ENCODE data around the gene STK10. TPM values are rescaled to one million over a fixed set of nuclear protein-coding genes. Genes with fewer than 3 reads are reported as not detected.

Gene STK10
- total and polyA plus RNA-seq, 2 of the 8 experiments (the other 6 are each of a cell fraction or from before 2014, with no cell fraction given) = 10.5 to 21.4 TPM

DNA sequence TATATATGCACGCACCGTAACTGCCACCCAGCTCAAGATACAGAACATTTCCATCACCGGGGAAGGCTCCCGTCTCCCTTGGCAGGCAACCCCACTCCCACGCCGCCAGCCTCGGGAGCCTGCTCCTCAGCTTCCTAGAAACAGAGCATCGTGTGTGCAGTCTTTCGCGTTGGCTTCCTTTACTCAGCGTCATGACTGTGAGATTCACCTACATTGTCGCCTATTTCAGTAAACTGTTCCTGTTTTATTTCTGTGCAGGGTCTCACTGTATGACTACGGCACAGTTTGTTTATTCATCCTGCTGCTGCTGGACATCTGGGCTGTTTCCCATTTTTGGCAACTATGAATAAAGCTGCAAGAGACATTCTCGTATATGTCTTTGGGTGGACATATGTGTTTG lies 90.7 kb downstream of the STK10 start:
- no peak overlapping the region for H3K4me2 ChIP-seq (ENCODE audit: insufficient read depth in 1 of 2, low read depth in 2 of 2, low read length in 2 of 2)
- WGBS, 2 experiments (ENCODE audit: extremely low coverage in 1 of 2, insufficient coverage in 1 of 2, insufficient read length in 1 of 2, insufficient replicate concordance in 2 of 2, low coverage in 1 of 2, low lambda C conversion rate in 2 of 2, missing lambda C conversion rate in 1 of 2) = 92% methylated on average over 14 of the region's 14 CpGs; no CpG with 5 or more reads in 1 of the 2 experiments
- H3K14ac ChIP-seq (ENCODE audit: insufficient read length) = no peak overlapping the region
- no peak overlapping the region for H2BK12ac ChIP-seq (ENCODE audit: low read depth, low read length)
- no peak overlapping the region for H3K4ac ChIP-seq (replicated peaks; ENCODE audit: insufficient read length, low read depth, low read length)
- no peak overlapping the region for H2AFZ ChIP-seq (ENCODE audit: low read length)
- no peak overlapping the region for H2AK5ac ChIP-seq (ENCODE audit: low read depth, low read length)
- H4K5ac ChIP-seq (ENCODE audit: insufficient read length, low read depth, low read length) = no peak overlapping the region
- H3K9ac ChIP-seq (replicated peaks in 1 of 4; ENCODE audit: extremely low read depth in 1 of 4, low read depth in 3 of 4, low read length in 3 of 4) = no peak overlapping the region
- DNase-seq (ENCODE audit: low read depth in 1 of 2, low spot score in 2 of 2) (no peak), FAIRE-seq (no peak)
- ChIA-PET POLR2A (ENCODE audit: partially characterized antibody) (interaction anchor here (0.9 kb wide), 1 partner anchor 15 kb away, joined by 3 read pairs; no protein-coding TSS in a partner anchor), CTCF (ENCODE audit: partially characterized antibody) (interaction anchor here (1.0 to 8.8 kb wide), 4 partner anchors 8 to 184 kb away, joined by 3 to 64 read pairs (median 7); no protein-coding TSS in a partner anchor)
- H3K79me2 ChIP-seq (ENCODE audit: control insufficient read depth in 1 of 2, insufficient read depth in 2 of 2, low read length in 2 of 2) = no peaks in the 10 kb centered on the region
- peaks cover 0 to 6% of the 10 kb centered on the region in 2 experiments for H4K20me1 ChIP-seq (replicated peaks in 1 of 2; ENCODE audit: control insufficient read depth in 1 of 2, insufficient read depth in 2 of 2, low read length in 2 of 2)
- no peak overlapping the region for H3K27ac ChIP-seq (ENCODE audit: low read depth, low read length)
- H3K79me1 ChIP-seq (ENCODE audit: low read depth, low read length) = no peaks in the 10 kb centered on the region
- no peak overlapping the region for H3K4me3 ChIP-seq (ENCODE audit: extremely low read depth in 1 of 4, insufficient read depth in 2 of 4, low read depth in 3 of 4, low read length in 4 of 4)
- no peak overlapping the region for H3K23ac ChIP-seq (ENCODE audit: insufficient read length)
- H3K56ac ChIP-seq (replicated peaks; ENCODE audit: insufficient read length, low read depth, low read length) = no peak overlapping the region
- no peak overlapping the region for H2BK20ac ChIP-seq (ENCODE audit: low read length)
- TF ChIP-seq JUND (IDR thresholded peaks at IDR 0.05; ENCODE audit: low read length) (no peak), SIRT6 (IDR thresholded peaks at IDR 0.05; ENCODE audit: low read length) (no peak), SP4 (IDR thresholded peaks at IDR 0.05; ENCODE audit: low read length) (no peak), BCL11A (IDR thresholded peaks at IDR 0.05; ENCODE audit: low read depth in 2 of 2, low read length in 2 of 2) (no peak), YY1 (IDR thresholded peaks at IDR 0.05; ENCODE audit: low read depth, low read length) (no peak), EZH2 (IDR thresholded peaks at IDR 0.05; ENCODE audit: low read depth, low read length, severe bottlenecking) (no peak), CEBPB (IDR thresholded peaks at IDR 0.05; ENCODE audit: low read depth, low read length) (no peak), SIN3A (conservative IDR thresholded peaks at IDR 0.05 in 1 of 2, IDR thresholded peaks at IDR 0.05 in 1 of 2; ENCODE audit: low read depth in 1 of 2, low read length in 2 of 2) (no peak), TAF7 (optimal IDR thresholded peaks at IDR 0.05; ENCODE audit: borderline replicate concordance, low read depth, low read length) (no peak), POLR2AphosphoS5 (IDR thresholded peaks at IDR 0.05; ENCODE audit: low read depth, low read length) (no peak)
- H2BK15ac ChIP-seq (ENCODE audit: low read length) = no peak overlapping the region
- no peaks in the 10 kb centered on the region for H3K9me3 ChIP-seq (ENCODE audit: insufficient read depth in 2 of 2, low read depth in 1 of 2, low read length in 1 of 2)
- H2BK5ac ChIP-seq (ENCODE audit: low read depth, low read length) = no peak overlapping the region
- H4K8ac ChIP-seq (ENCODE audit: extremely low read depth, insufficient read depth, low read length) = no peak overlapping the region
- peaks cover 0 to 9% (median 5%) of the 10 kb centered on the region in 4 experiments; a peak in 4 of 7 replicates for H3K4me1 ChIP-seq (replicated peaks in 1 of 4; ENCODE audit: control insufficient read depth in 3 of 4, insufficient read depth in 4 of 4, low read length in 3 of 4)
- no peak overlapping the region for H3K18ac ChIP-seq (ENCODE audit: extremely low read depth, low read length)
- H2BK120ac ChIP-seq (replicated peaks; ENCODE audit: low read depth, low read length) = no peak overlapping the region
- H3K27me3 ChIP-seq (replicated peaks in 1 of 4; ENCODE audit: control insufficient read depth in 3 of 4, extremely low read depth in 1 of 4, insufficient read depth in 3 of 4, low read length in 3 of 4) = no peaks in the 10 kb centered on the region
- peaks cover 6% of the 10 kb centered on the region; the same call in 1 of the 2 replicates for H3K23me2 ChIP-seq (ENCODE audit: low read depth, low read length)
- H3K36me3 ChIP-seq (ENCODE audit: control insufficient read depth in 2 of 4, insufficient read depth in 4 of 4, low read length in 3 of 4) = peaks cover 0 to 2% (median 0%) of the 10 kb centered on the region in 4 experiments; a peak in 1 of 8 replicates
- H4K91ac ChIP-seq (replicated peaks; ENCODE audit: insufficient read length, low read length) = no peak overlapping the region

Data from H1 (cell line).